Renal cortex interstitium (tissue), 11 donors: ENCODE measurements around the gene TBC1D22B. TPM values are rescaled to one million over a fixed set of nuclear protein-coding genes. Genes with fewer than 3 reads are reported as not detected.
"Not testable (repeated sequence)": the region's sequence is repeated elsewhere in the genome, so short reads cannot be mapped to it uniquely, and the experiment has no call there.

Experiments used
- DNase-seq, 11 donors: peaks; one replicate each; pipeline ENCODE4 v3.0.0-alpha.2; 2013; ENCODE audit warnings: low read depth in 9 of 11, low spot score in 4 of 11; ENCODE audit errors: extremely low read depth in 1 of 11
- polyA plus RNA-seq, 3 donors: library from polyadenylated mRNA; unstranded; fragments of 120-200 nt; gene quantifications; one replicate each; pipeline ENCODE4 v1.2.1, GENCODE V29; 2013; ENCODE audit not compliant: insufficient read length in 3 of 3

Gene TBC1D22B
- polyA plus RNA-seq, 3 donors = 13.4 to 14.4 (median 14.0) TPM

DNA sequence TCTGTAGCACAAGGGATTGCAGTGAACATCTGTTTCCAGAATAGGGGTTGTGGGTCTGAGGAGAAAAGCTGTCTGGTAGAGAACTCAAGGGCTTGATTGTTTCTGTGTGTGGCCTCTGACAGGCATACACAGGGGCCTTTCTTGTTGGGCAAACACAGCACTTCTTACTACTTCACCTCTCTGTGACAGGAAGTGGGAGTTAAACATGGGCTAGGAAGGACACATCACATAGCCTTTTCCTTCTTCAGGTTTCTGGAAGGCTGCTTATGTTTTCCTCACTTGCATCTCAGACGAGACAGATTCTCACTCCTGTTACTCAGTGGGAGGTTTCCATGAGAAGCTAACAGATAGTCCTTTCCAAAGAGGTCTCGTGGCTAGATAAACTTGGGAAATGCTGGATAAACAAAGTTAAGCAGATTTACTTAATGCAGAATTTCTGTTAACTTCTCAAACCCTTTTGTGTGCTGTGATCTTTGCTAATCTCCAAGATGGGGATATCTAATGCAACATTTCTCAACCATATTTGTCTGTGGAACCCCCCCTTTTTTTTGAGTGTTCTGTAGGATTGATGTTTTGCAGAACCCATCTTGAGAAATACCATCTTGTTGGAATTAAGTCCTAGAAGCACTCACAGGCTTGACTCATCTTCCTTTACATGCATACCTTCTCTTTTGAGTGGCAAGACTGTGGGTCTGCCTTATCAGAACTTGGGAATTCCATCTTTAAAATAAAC is 54.3 kb downstream of the TBC1D22B start:
- no peak for DNase-seq

DNA sequence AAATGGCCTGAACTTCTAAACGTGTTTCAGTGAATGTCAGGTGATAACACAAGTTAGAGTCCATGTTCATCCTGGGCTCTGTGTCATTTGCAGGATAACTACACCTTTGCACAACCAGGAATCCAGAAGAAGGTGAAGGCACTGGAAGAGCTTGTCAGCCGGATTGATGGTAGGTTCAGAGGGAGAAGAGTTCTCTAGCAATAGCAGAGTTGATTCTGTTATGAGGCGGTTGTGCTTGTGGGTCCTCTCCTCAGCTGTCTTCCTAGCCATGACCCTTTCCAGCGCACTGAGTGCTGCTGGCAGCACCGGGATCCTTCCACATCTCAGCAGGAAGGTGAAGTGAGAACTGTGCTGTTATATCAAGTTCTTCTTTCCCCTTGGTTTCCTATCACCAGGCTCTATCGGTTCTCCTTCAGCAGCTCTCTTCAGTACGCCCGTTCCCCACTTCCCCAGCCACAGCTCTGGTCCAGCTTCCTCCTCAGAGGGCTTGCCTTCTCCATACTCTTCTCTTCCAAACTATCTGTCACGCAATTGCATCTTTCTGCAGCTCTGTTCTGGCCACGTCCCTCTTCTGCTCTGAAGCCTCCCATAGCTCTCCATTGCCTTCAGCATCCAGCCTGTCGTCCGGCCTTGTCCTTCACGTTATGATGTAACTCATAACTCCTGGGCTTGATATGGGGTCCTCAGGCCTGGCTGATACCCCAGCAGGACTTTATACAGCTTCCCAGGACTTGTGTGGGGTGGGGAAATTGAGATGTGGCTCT is 56.3 kb downstream of the TBC1D22B start:
- DNase-seq = no peak

DNA sequence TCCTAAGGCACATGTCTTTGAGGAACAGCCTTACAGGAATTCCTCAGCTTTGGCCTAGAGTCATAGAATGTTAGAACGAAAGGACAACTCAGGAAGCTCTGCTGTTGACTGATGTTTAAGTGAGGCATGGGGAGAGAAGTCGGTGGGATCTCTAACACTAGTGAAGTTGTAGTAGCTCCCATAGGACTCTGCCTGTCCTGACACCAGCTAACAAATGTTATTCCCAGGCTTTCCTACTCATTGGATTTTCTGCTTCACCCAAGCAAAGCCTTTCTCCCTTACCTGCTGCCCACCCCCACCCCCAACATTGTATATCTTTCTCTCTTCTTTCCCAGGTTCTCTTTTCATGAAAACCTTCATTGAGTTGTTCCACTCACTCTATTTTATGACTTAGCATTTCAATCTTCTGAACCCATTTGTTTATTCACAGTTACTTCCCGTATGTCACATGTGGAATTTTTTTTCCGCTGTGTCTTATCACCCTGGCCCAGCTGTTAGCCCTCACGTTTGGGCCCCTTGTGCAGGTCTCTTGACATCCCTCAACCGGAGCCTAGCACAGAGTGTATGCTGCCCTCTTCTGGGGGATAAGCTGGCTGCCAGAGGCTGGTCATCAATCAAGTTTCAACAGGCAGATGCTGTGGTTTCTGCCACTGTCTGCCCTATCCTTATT is 57.0 kb downstream of the TBC1D22B start:
- DNase-seq = peak in 6 of 11 donors; percentile 28 to 38 (median 34)

DNA sequence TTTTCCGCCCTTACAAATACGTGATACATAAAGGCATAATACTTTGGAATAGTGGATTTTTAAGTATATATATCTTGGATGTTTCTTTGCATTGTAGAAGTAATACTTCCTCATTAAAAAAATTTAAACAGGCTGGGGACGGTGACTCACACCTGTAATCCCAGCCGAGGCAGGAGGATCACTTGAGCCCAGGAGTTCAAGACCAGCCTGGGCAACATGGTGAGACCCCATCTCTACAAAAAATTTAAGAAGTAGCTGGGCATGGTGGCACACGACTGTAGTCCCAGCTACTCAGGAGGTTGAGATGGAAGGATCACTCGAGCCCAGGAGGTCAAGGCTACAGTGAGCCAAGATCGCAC is 57.6 kb downstream of the TBC1D22B start:
- no peak for DNase-seq

DNA sequence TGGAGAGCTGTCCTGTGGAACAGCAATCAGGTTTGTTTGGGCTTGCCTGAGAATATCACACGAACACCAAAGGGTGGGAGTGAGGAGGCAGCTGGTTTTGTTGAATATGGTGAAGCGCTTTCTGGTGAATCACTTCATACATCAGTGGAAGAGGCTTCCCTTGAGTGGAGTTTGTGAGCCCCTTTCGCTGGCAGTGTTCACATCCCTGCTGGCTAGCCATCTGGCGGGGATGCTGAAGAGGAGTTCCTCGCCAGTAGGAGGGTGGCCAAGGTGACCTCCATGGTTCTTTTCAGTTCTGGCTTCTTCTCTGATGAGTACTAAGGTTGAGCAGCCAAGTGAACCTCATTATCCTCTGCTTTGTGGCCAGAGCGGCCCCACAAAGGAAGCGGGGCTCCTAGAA is 58.5 kb downstream of the TBC1D22B start:
- DNase-seq = no peak

DNA sequence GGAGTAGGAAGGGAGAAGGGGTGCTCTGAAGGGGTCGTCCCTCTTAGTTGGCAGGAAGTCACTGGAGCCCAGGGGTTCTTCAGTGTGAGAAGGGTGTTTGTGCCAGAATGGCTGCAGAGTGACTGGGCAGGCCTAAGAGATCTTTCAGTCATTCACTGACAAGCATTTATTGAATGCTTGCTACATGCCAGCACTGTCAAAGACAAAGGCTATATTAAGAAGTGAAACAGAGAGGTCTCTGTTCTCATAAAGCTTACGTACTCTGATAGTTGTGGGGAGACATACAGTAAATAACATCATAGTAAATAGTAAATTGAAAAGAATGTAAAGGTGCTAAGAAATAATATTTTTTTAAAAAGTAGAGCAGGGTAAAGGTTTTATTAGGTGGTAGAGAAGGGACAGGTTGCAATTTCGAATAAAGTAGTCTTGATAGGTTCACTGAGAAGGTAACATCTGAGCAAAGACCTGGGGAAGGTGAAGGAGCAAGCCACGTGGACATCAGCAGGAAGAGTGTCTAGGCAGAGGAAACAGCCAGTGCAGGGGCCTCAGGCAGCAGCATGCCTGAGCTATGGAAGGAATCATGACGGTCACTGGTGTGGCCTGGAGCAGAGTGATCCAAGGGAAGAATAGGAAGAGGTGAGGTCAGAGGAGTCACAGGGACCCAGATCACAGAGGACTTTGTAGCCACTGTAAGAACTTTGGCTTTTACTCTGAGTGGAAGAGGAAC is 59.9 kb downstream of the TBC1D22B start:
- no peak for DNase-seq

DNA sequence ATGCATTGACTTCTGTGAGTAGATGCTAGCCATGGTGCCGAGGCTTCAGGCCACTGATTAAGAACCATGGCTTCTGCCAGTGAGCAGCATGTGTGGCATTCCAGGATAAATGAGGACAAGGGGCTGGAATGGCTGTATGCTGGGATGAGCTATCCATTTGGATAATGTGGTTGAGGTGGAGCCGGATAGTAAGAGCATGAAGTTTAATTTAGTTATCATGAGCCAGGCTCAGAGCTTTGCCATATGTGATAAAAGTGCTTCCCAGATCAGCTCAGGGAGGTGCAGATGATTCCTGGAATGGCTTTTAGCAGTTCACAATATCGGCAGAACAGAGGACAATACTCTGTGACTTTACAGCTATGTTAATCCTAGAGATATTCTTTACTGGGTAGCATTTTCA is 61.6 kb downstream of the TBC1D22B start:
- no peak for DNase-seq

DNA sequence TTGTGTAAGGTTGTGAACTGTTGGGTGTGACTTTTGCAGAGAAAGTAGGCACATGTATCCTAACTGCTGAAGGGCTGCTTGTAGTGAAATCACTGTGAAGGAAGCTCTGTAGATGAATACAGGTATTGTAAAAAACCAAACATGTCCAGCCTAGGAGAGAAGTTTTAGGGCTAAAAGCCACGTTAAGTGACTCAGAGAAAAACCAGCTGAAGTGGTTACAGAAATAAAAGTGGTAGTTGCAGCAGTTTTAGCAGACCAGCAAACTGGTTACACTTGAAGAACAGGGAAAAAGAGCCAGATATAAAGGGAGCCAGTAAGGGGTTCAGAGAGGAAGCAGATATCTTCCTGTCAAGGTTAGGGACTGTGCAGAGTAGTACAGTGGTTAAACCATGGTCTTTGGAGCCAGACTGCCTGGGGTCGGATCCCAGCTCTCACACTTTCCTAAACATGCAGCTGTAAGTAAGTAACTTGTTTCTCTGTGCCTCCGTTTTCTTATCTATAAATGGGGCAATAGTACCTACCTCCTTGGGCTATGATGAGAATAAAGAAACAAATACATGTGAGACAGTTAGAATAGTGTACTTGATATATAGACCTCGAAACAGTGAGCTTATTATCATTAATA is 62.4 kb downstream of the TBC1D22B start:
- no peak for DNase-seq

DNA sequence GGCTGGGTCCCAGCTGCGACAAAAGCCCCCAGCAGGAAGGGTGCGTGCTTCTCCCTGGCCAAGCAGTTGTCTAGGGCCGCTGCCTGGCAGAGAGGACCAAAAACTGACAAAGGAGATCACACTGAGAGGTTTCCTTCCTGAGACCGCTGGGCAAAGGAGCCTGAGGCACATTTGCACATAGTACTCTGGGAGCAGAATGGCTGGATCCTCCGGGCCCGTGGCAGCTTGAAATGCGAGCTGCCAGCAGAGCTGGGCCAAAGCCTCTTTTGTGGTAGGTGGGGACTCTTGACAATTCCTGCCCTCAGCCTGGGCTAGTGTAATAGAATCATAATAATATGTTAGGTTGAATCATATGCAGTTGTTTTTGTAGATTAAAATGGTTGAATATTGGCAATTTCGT is 63.1 kb downstream of the TBC1D22B start:
- DNase-seq = no peak

DNA sequence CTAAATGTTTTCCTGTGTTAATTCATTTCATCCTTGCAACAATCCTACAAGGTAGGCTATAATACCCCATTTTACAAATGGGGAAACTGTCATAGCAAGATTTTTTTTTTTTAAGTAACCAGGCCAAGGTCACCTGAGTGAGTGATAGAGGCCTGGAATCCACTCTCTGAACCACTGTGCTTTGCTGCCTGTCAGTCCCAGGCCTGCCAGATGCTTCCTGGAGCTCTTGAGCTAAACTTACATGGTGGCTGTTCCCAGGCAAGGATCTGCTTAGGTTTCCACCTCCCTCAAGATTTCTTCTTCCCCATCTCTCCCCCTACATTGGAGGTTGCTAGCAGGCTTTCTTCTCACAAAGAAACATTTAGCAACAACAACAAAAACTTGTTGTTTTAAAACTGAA is 63.5 kb downstream of the TBC1D22B start:
- DNase-seq = no peak

DNA sequence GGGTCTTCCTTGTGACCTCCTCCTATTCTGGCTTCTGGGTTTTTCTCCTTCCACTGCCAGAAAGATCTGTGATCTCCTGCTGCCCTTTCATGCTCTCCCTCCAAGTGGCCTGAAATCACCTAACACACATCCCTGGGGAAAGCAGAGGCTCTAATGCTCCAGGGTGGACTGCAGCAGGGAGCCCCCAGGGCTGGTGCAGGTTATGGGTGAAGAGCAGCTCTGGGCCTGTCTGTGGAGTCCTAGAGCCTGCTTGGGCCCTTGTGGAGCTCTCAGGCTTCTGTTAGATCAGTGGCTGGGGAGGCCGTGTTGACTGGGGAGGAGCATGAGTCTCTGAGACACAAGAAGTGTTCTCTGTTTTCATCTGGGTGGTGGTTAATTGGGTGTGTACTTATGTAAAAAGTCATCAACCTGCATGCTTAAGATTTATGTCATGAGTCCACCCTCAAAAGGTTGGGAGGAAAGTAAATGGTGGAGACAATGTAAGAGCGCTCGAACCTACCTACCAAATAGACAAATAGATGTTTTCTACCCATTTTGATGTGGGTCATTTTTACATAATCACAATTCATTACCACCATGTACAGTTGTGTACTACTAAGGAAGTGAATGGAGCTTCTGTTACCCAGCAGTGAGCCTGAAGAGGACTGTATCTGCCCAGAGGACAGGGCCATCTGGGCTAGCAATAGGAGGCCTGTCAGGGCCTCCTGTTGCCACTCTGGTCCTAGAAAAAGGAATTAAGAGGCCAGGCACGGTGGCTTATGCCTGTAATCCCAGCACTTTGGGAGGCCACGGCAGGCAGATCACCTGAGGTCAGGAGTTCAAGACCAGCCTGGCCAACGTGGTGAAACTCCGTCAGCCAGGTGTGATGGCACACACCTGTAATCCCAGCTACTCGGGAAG is 64.2 kb downstream of the TBC1D22B start:
- DNase-seq = no peak

DNA sequence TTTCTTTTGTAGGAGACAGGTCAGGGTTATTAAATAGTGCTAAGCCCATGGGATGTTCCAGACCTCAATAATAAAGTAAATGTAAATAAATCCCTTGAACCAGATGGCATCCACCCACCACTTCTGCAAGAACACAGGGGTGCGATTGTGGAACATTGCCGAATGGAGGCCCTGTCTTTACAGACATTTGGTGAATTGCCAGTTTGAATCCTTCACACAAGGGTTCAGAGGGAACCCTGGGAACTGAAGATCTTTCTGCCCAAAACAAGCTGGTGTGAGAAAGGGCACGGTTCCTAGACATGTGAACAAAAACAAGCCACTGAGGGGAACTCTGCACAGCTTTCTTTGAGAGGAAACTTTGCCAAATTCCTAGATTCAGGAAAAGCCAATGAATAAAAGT is 66.0 kb downstream of the TBC1D22B start:
- no peak for DNase-seq

DNA sequence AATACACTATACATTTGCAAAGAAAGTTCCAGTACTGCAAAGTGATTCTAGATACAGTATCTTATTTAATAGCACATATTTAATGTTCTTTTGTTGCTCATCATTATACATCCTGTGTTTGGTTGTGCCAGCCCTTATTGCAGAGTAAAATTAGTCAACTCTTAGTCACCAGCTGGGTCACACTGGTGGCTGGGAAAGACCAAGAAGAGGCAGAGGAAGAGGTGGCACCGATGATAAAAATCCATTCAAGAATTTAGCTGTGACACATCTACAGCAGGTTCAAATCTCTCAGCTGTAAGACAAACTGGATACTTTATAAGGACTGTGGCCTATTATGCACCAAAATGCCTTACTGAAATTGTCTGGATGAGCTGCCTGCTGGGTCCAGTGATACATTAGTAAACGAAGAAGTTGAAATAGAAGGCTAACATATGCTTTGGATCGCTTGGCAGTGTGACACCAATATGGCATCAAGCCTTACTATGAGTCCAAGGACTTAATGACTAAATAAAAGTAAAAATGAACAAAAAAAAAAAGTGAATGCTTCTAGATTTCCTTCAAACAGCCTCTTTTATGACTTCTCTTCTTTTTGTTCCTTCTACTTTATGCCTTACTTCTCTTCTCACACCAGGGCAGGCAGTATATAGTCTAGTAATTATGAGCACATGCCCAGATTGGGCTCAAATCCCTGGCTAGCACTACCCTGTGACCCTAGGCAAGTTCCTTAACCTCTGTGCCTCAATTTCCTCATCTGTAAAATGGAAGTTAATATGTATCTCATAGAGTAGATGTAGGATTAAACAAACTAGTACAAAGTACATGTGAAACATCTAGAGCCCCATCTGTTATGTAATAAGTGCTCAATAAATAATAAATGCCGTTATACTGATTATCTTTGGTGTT is 66.8 kb downstream of the TBC1D22B start:
- no peak for DNase-seq

DNA sequence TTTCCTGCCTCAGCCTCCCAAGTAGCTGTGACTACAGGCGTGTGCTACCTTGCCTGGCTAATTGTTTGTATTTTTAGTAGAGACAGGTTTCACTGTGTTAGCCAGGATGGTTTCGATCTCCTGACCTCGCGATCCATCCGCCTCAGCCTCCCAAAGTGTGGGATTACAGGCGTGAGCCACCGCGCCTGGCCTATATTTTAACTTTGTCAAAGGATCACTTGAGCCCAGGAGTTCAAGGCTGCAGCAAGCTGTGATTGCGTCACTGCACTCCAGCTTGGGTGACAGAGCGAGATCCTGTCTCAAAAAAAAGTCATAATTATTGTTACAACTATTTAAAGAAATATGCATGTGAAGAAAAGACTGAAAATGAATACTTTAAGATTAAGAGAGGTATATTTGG is 72.8 kb downstream of the TBC1D22B start:
- not testable (repeated sequence) for DNase-seq

DNA sequence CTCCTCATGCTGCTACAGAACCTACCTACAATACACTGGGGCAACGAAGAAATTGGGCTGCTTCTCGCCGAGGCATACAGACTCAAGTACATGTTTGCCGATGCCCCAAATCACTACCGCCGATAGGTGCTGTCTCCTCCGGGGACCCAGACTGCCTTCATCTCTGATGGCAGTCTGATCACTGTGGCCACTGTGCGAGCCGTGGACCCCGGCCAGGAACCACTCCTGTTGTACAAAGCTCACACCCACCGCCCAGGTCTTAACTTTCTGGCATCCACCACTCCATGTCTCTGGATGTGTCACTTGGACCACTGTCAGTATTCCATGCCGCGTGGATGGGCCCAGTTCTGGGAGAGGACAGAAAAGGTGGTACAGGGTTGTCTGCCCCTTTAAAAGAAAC is 73.5 kb downstream of the TBC1D22B start:
- no peak for DNase-seq

DNA sequence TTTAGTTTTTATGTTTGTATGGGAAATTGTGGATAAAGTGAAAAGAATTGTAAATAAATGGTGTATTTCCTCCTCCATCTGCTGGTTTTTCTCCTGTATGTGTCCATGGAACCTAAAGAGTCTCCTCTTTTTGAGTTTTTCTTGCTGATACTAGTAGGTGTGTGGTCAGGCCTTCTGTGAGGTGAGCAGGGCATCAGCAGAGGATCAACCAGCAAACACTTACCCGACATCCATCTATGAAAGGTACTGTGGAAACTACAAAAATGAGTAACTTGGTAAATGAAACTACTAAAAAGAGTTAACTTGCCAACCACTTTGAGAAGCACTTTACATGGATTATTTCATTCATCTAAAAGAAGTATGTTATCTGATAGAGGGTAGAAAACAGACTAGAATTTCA is 75.3 kb downstream of the TBC1D22B start:
- DNase-seq = no peak

DNA sequence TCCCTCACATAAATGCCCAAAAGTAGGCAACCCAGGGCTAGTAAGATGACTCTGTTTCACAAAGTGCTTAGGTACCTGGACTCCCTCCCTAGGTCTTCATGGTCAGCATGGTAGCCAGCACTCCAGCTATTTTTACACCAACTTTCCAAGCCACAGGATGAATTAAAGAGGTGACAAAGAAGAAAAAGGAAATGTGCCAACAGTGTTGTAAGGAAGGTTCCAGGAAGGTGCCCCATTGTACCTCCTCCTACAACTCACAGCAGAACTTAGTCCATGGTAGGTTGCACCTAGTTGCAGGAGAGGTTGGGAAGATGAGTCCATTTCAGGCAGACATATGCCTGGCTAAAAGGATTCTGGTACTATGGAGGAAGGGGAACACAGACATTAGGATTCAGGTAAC is 76.5 kb downstream of the TBC1D22B start:
- no peak for DNase-seq
